HepG2 (cell line): ENCODE measurements around the gene CAPN8. TPM values are rescaled to one million over a fixed set of nuclear protein-coding genes. Genes with fewer than 3 reads are reported as not detected.

Source experiments
- ADNP ChIP-seq: sonication (generic); formaldehyde crosslinking; IDR thresholded peaks from 2 replicates; pipeline ENCODE4 v1.4.0; 2020; ENCODE audit warnings: missing genetic modification reagents
- CCAR2 ChIP-seq: fragments of 200-400 bp; formaldehyde crosslinking; optimal IDR thresholded peaks from 2 replicates; pipeline ENCODE3; 2018; ENCODE audit warnings: low read depth, mild to moderate bottlenecking, low read length, moderate library complexity
- DPF2 ChIP-seq: sonication (generic); formaldehyde crosslinking; IDR thresholded peaks from 2 replicates; pipeline ENCODE4 v1.4.0; 2020; ENCODE audit warnings: mild to moderate bottlenecking, low read depth, missing genetic modification reagents, borderline replicate concordance
- EP300 ChIP-seq, 3 experiments: sonication (generic) in 1 of 3; formaldehyde crosslinking in 1 of 3; IDR thresholded peaks; 2 replicates each; pipeline versions ENCODE4 v1.5.1 to v1.6.1; 2011 to 2020; ENCODE audit warnings: low read depth in 2 of 3, low read length in 2 of 3, borderline replicate concordance in 1 of 3, improper control_type of control experiment in 1 of 3, mild to moderate bottlenecking in 1 of 3, missing genetic modification reagents in 1 of 3, moderate library complexity in 1 of 3
- ETV6 ChIP-seq: sonication (generic); formaldehyde crosslinking; conservative IDR thresholded peaks from 2 replicates; pipeline ENCODE4 v1.4.0; 2020; ENCODE audit warnings: missing genetic modification reagents
- HOXA7 ChIP-seq: sonication (generic); formaldehyde crosslinking; IDR thresholded peaks from 2 replicates; pipeline ENCODE4 v1.8.1; 2022; ENCODE audit warnings: mild to moderate bottlenecking, missing genetic modification reagents, moderate library complexity
- KLF16 ChIP-seq, 2 experiments: sonication (generic) in 1 of 2; formaldehyde crosslinking in 1 of 2; IDR thresholded peaks; 2 replicates each; pipeline versions ENCODE4 v1.6.1 to v1.8.0; 2016 to 2023; ENCODE audit warnings: missing genetic modification reagents in 2 of 2, missing compliant biosample characterization in 1 of 2
- MED13 ChIP-seq: sonication (generic); formaldehyde crosslinking; IDR thresholded peaks from 2 replicates; pipeline ENCODE4 v1.5.0; 2020; ENCODE audit warnings: missing genetic modification reagents
- POLR2A ChIP-seq, 2 experiments: IDR thresholded peaks; 2 replicates each; pipeline ENCODE4 v1.6.1; 2011; ENCODE audit warnings: low read depth in 2 of 2, low read length in 2 of 2, mild to moderate bottlenecking in 1 of 2, moderate library complexity in 1 of 2; ENCODE audit not compliant: insufficient read depth in 1 of 2
- PRPF4 ChIP-seq: fragments of 200-400 bp; formaldehyde crosslinking; IDR thresholded peaks from 2 replicates; pipeline ENCODE4 v1.6.1; 2016; ENCODE audit warnings: low read length, low read depth; ENCODE audit not compliant: poor library complexity, severe bottlenecking
- REXO4 ChIP-seq: sonication (generic); formaldehyde crosslinking; IDR thresholded peaks from 2 replicates; pipeline ENCODE4 v1.8.0; 2022; ENCODE audit warnings: missing genetic modification reagents, mild to moderate bottlenecking, borderline replicate concordance
- RFX1 ChIP-seq: fragments of 450-650 bp; IDR thresholded peaks from 2 replicates; pipeline ENCODE4 v1.6.1; 2017
- TMF1 ChIP-seq: sonication (generic); formaldehyde crosslinking; IDR thresholded peaks from 2 replicates; pipeline ENCODE4 v1.8.1; 2022; ENCODE audit warnings: low read depth, missing genetic modification reagents
- ZFP36L1 ChIP-seq: sonication (generic); formaldehyde crosslinking; IDR thresholded peaks from 2 replicates; pipeline ENCODE4 v1.8.0; 2022; ENCODE audit warnings: mild to moderate bottlenecking, missing genetic modification reagents, moderate library complexity
- ZNF34 ChIP-seq: sonication (generic); formaldehyde crosslinking; IDR thresholded peaks from 2 replicates; pipeline ENCODE4 v1.4.0; 2020; ENCODE audit warnings: mild to moderate bottlenecking, missing genetic modification reagents, borderline replicate concordance
- ZNF382 ChIP-seq: sonication (generic); formaldehyde crosslinking; IDR thresholded peaks from 2 replicates; pipeline ENCODE4 v1.5.0; 2020; ENCODE audit warnings: missing genetic modification reagents, mild to moderate bottlenecking, borderline replicate concordance
- ZNF605 ChIP-seq: sonication (generic); formaldehyde crosslinking; IDR thresholded peaks from 2 replicates; pipeline ENCODE4 v1.8.0; 2022; ENCODE audit warnings: mild to moderate bottlenecking, missing genetic modification reagents
- ZNF746 ChIP-seq: sonication (generic); formaldehyde crosslinking; IDR thresholded peaks from 2 replicates; pipeline ENCODE4 v1.8.0; 2022; ENCODE audit warnings: mild to moderate bottlenecking, missing genetic modification reagents
- ZNF782 ChIP-seq: sonication (generic); formaldehyde crosslinking; IDR thresholded peaks from 2 replicates; pipeline ENCODE4 v1.4.0; 2020; ENCODE audit warnings: missing genetic modification reagents, mild to moderate bottlenecking, borderline replicate concordance
- ZNF879 ChIP-seq: sonication (generic); formaldehyde crosslinking; IDR thresholded peaks from 2 replicates; pipeline ENCODE4 v1.8.1; 2023; ENCODE audit warnings: missing genetic modification reagents
- polyA plus RNA-seq, 8 experiments: library from polyadenylated mRNA; depleted of rRNA in 3 of 8; stranded (reverse) in 7 of 8; unstranded in 1 of 8; fragments of >200 nt; fragmentation: Illumina TruSeq in 4 of 8; extraction: Trizol in 4 of 8; gene quantifications; 2 replicates each; pipeline versions ENCODE4 v1.2.1 to v1.2.3, GENCODE V29; 2011 to 2016; ENCODE audit warnings: low read depth in 4 of 8, missing spikeins in 1 of 8, mixed read lengths in 1 of 8; ENCODE audit not compliant: insufficient read depth in 1 of 8
- total RNA-seq, 5 experiments: library from RNA; depleted of rRNA; stranded (reverse); fragments of >200 nt; fragmentation: Illumina TruSeq; extraction: Trizol; gene quantifications; 2 replicates each; pipeline ENCODE4 v1.2.3, GENCODE V29; 2016; ENCODE audit warnings: low read depth in 1 of 5
- TF ChIP-seq, protein P1 (sequence below): IDR thresholded peaks from 2 replicates; pipeline ENCODE4 v1.6.1; 2012; ENCODE audit warnings: inconsistent platforms
- TF ChIP-seq, protein P2 (sequence below): IDR thresholded peaks from 2 replicates; pipeline ENCODE4 v1.6.1; 2016; ENCODE audit warnings: mild to moderate bottlenecking
- TF ChIP-seq, protein P3 (sequence below): sonication (generic); formaldehyde crosslinking; IDR thresholded peaks from 2 replicates; pipeline ENCODE4 v1.8.0; 2022; ENCODE audit warnings: low read depth, missing genetic modification reagents
- TF ChIP-seq, protein P4 (sequence below): IDR thresholded peaks from 2 replicates; pipeline ENCODE4 v1.6.1; 2016; ENCODE audit warnings: low read depth, missing genetic modification reagents, missing compliant biosample characterization

CAPN8 gene
- total and polyA plus RNA-seq, 2 of the 13 experiments (the other 11 are each of a cell fraction or from before 2014, with no cell fraction given): 0.20 to 0.25 TPM

DNA sequence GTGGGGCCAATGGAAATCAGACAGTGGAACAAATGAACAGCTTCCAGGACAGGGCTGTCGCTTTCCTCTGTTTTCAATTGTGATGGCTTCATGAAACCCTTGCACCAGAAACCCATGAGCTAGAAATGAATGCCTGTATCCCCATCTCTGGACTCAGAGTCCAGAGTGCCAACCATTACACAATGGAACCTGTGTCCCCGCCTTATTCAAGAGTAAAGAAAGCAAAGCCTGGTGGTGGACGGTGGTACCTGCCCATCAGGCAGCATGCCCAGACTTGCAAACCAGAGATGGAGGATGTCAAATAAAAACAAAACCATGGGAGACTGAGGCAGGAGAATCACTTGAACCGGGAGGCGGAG, 42.5 kb upstream of the CAPN8 start (continued):
- TF ChIP-seq ZNF879 (CRISPR knock-in tag) (no peak), ZNF34 (CRISPR knock-in tag) (no peak), ZNF746 (CRISPR knock-in tag) (no peak), POLR2A (IDR thresholded peaks at IDR 0.05; ENCODE audit: insufficient read depth in 1 of 2, low read depth in 2 of 2, low read length in 2 of 2) (no peak), ZFP36L1 (CRISPR knock-in tag) (no peak), HOXA7 (CRISPR knock-in tag) (no peak), KLF16 (CRISPR knock-in tag; IDR thresholded peaks at IDR 0.05) (no peak), ZNF782 (CRISPR knock-in tag) (no peak), ZNF605 (CRISPR knock-in tag) (no peak), MED13 (CRISPR knock-in tag) (no peak), PRPF4 (no peak), ZNF382 (CRISPR knock-in tag) (no peak), EP300 (IDR thresholded peaks at IDR 0.05; ENCODE audit: low read depth in 2 of 2, low read length in 2 of 2) (peak in 1 of 2 experiments; percentile 69; a peak in 1 of 4 replicates), EP300 (CRISPR knock-in tag; IDR thresholded peaks at IDR 0.05; ENCODE audit: borderline replicate concordance) (peak; percentile 42; the same call in 1 of the 2 replicates), ETV6 (CRISPR knock-in tag) (no peak), ADNP (CRISPR knock-in tag) (no peak), TMF1 (CRISPR knock-in tag) (no peak), REXO4 (no peak), DPF2 (peak; percentile 45; the same call in 1 of the 2 replicates), RFX1 (no peak), CCAR2 (no peak)
- TF ChIP-seq, protein P1, sequence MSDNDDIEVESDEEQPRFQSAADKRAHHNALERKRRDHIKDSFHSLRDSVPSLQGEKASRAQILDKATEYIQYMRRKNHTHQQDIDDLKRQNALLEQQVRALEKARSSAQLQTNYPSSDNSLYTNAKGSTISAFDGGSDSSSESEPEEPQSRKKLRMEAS: no peak
- TF ChIP-seq, protein P2, sequence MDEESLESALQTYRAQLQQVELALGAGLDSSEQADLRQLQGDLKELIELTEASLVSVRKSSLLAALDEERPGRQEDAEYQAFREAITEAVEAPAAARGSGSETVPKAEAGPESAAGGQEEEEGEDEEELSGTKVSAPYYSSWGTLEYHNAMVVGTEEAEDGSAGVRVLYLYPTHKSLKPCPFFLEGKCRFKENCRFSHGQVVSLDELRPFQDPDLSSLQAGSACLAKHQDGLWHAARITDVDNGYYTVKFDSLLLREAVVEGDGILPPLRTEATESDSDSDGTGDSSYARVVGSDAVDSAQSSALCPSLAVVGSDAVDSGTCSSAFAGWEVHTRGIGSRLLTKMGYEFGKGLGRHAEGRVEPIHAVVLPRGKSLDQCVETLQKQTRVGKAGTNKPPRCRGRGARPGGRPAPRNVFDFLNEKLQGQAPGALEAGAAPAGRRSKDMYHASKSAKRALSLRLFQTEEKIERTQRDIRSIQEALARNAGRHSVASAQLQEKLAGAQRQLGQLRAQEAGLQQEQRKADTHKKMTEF: 0 out of 2 replicates have a peak, but pooled peaks have one; percentile 37
- TF ChIP-seq, protein P3, sequence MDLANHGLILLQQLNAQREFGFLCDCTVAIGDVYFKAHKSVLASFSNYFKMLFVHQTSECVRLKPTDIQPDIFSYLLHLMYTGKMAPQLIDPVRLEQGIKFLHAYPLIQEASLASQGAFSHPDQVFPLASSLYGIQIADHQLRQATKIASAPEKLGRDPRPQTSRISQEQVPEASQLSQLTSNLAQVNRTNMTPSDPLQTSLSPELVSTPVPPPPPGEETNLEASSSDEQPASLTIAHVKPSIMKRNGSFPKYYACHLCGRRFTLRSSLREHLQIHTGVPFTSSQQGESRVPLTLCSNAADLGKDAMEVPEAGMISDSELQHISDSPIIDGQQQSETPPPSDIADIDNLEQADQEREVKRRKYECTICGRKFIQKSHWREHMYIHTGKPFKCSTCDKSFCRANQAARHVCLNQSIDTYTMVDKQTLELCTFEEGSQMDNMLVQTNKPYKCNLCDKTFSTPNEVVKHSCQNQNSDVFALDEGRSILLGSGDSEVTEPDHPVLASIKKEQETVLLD: no peak
- TF ChIP-seq, protein P4, sequence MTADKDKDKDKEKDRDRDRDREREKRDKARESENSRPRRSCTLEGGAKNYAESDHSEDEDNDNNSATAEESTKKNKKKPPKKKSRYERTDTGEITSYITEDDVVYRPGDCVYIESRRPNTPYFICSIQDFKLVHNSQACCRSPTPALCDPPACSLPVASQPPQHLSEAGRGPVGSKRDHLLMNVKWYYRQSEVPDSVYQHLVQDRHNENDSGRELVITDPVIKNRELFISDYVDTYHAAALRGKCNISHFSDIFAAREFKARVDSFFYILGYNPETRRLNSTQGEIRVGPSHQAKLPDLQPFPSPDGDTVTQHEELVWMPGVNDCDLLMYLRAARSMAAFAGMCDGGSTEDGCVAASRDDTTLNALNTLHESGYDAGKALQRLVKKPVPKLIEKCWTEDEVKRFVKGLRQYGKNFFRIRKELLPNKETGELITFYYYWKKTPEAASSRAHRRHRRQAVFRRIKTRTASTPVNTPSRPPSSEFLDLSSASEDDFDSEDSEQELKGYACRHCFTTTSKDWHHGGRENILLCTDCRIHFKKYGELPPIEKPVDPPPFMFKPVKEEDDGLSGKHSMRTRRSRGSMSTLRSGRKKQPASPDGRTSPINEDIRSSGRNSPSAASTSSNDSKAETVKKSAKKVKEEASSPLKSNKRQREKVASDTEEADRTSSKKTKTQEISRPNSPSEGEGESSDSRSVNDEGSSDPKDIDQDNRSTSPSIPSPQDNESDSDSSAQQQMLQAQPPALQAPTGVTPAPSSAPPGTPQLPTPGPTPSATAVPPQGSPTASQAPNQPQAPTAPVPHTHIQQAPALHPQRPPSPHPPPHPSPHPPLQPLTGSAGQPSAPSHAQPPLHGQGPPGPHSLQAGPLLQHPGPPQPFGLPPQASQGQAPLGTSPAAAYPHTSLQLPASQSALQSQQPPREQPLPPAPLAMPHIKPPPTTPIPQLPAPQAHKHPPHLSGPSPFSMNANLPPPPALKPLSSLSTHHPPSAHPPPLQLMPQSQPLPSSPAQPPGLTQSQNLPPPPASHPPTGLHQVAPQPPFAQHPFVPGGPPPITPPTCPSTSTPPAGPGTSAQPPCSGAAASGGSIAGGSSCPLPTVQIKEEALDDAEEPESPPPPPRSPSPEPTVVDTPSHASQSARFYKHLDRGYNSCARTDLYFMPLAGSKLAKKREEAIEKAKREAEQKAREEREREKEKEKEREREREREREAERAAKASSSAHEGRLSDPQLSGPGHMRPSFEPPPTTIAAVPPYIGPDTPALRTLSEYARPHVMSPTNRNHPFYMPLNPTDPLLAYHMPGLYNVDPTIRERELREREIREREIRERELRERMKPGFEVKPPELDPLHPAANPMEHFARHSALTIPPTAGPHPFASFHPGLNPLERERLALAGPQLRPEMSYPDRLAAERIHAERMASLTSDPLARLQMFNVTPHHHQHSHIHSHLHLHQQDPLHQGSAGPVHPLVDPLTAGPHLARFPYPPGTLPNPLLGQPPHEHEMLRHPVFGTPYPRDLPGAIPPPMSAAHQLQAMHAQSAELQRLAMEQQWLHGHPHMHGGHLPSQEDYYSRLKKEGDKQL (CRISPR knock-in tag): no peak
